H1 (cell line): ENCODE results near the gene AOAH. TPM values are rescaled to one million over a fixed set of nuclear protein-coding genes. Genes with fewer than 3 reads are reported as not detected.
"Not testable (repeated sequence)": the region's sequence is repeated elsewhere in the genome, so short reads cannot be mapped to it uniquely, and the experiment has no call there.

Source experiments
- CTCF ChIA-PET: fragments of 300-600 bp; sonication (Branson Sonifier 250); formaldehyde crosslinking; loops from one replicate; lab custom pipeline; 2021; ENCODE audit not compliant: partially characterized antibody; lab: Charles Lee
- POLR2A ChIA-PET: fragments of 300-600 bp; sonication (Branson Sonifier 250); formaldehyde crosslinking; loops from one replicate; lab custom pipeline; 2021; ENCODE audit warnings: inconsistent platforms; ENCODE audit not compliant: partially characterized antibody; lab: Charles Lee
- DNase-seq, 2 experiments: peaks; one replicate each; pipeline versions ENCODE4 v3.0.0 to v3.0.0-alpha.2; 2010 to 2022; ENCODE audit warnings: low spot score in 2 of 2, low read depth in 1 of 2, mixed read lengths in 1 of 2
- FAIRE-seq: peaks from 2 replicates; lab custom pipeline; 2011; peaks lifted over from hg19 to GRCh38; lab: Jason Lieb, UNC
- H2AFZ ChIP-seq: 2 replicates; pipeline ENCODE4 v1.8.1; 2012; ENCODE audit warnings: low read length, inconsistent platforms
- H2AK5ac ChIP-seq: 2 replicates; pipeline ENCODE4 v1.6.1; 2013; ENCODE audit warnings: low read depth, low read length
- H2BK120ac ChIP-seq: replicated peaks from 2 replicates; pipeline ENCODE3; 2013; ENCODE audit warnings: low read depth, low read length, inconsistent platforms
- H2BK12ac ChIP-seq: 2 replicates; pipeline ENCODE4 v1.6.1; 2013; ENCODE audit warnings: low read depth, low read length
- H2BK15ac ChIP-seq: 2 replicates; pipeline ENCODE4 v1.6.1; 2013; ENCODE audit warnings: low read length
- H2BK20ac ChIP-seq: 2 replicates; pipeline ENCODE4 v1.6.1; 2013; ENCODE audit warnings: low read length
- H2BK5ac ChIP-seq: 2 replicates; pipeline ENCODE4 v1.6.1; 2013; ENCODE audit warnings: low read depth, low read length
- H3K14ac ChIP-seq: 2 replicates; pipeline ENCODE4 v1.6.1; 2013; ENCODE audit warnings: inconsistent platforms; ENCODE audit not compliant: insufficient read length
- H3K18ac ChIP-seq: 2 replicates; pipeline ENCODE4 v1.6.1; 2013; ENCODE audit warnings: low read length; ENCODE audit errors: extremely low read depth
- H3K23ac ChIP-seq: 2 replicates; pipeline ENCODE4 v1.6.1; 2013; ENCODE audit warnings: inconsistent platforms; ENCODE audit not compliant: insufficient read length
- H3K23me2 ChIP-seq: 2 replicates; pipeline ENCODE4 v1.6.1; 2013; ENCODE audit warnings: low read depth, low read length
- H3K27ac ChIP-seq: 2 replicates; pipeline ENCODE4 v1.6.1; 2011; ENCODE audit warnings: low read depth, low read length, inconsistent platforms
- H3K27me3 ChIP-seq, 4 experiments: replicated peaks in 1 of 4; 1 replicate in 1 of 4; 2 replicates in 3 of 4; pipeline versions ENCODE4 v1.6.1 to v1.8.1; 2011 to 2013; ENCODE audit warnings: low read length in 3 of 4, mild to moderate bottlenecking in 3 of 4, inconsistent platforms in 2 of 4, mixed read lengths in 2 of 4, moderate library complexity in 1 of 4; ENCODE audit not compliant: control insufficient read depth in 3 of 4, insufficient read depth in 3 of 4; ENCODE audit errors: extremely low read depth in 1 of 4
- H3K36me3 ChIP-seq, 4 experiments: 2 replicates each; pipeline versions ENCODE4 v1.6.1 to v1.8.1; 2011 to 2013; ENCODE audit warnings: mild to moderate bottlenecking in 4 of 4, low read length in 3 of 4, moderate library complexity in 2 of 4, control low read depth in 1 of 4, inconsistent platforms in 1 of 4; ENCODE audit not compliant: insufficient read depth in 4 of 4, control insufficient read depth in 2 of 4
- H3K4ac ChIP-seq: replicated peaks from 2 replicates; pipeline ENCODE3; 2013; ENCODE audit warnings: low read length, low read depth, mixed read lengths, inconsistent platforms; ENCODE audit not compliant: insufficient read length
- H3K4me1 ChIP-seq, 4 experiments: replicated peaks in 1 of 4; 1 replicate in 1 of 4; 2 replicates in 3 of 4; pipeline versions ENCODE4 v1.6.1 to v1.8.1; 2011 to 2013; ENCODE audit warnings: low read length in 3 of 4, inconsistent platforms in 2 of 4, mixed read lengths in 1 of 4; ENCODE audit not compliant: insufficient read depth in 4 of 4, control insufficient read depth in 3 of 4
- H3K4me2 ChIP-seq, 2 experiments: 2 replicates each; pipeline versions ENCODE4 v1.6.1 to v1.8.1; 2011 to 2013; ENCODE audit warnings: low read depth in 2 of 2, low read length in 2 of 2, control low read depth in 1 of 2, inconsistent platforms in 1 of 2, mild to moderate bottlenecking in 1 of 2; ENCODE audit not compliant: insufficient read depth in 1 of 2
- H3K4me3 ChIP-seq, 4 experiments: fragments of 200-600, 300-600 bp in 1 of 4; sonication (generic), shearing (Covaris generic), sonication (Bioruptor Twin) in 1 of 4; 2 replicates each; pipeline versions ENCODE4 v1.5.1 to v1.8.1; 2011 to 2016; ENCODE audit warnings: low read length in 4 of 4, low read depth in 3 of 4, control low read depth in 2 of 4, inconsistent platforms in 2 of 4, mild to moderate bottlenecking in 2 of 4, mixed read lengths in 1 of 4, moderate library complexity in 1 of 4; ENCODE audit not compliant: insufficient read depth in 2 of 4; ENCODE audit errors: extremely low read depth in 1 of 4
- H3K56ac ChIP-seq: replicated peaks from 2 replicates; pipeline ENCODE3; 2013; ENCODE audit warnings: low read depth, mild to moderate bottlenecking, mixed read lengths, low read length, inconsistent platforms; ENCODE audit not compliant: insufficient read length
- H3K79me1 ChIP-seq: 2 replicates; pipeline ENCODE4 v1.6.1; 2013; ENCODE audit warnings: low read depth, low read length, control low read depth
- H3K79me2 ChIP-seq, 2 experiments: 2 replicates each; pipeline versions ENCODE4 v1.6.1 to v1.8.1; 2012 to 2013; ENCODE audit warnings: low read length in 2 of 2, mild to moderate bottlenecking in 2 of 2, inconsistent platforms in 1 of 2; ENCODE audit not compliant: insufficient read depth in 2 of 2, control insufficient read depth in 1 of 2
- H3K9ac ChIP-seq, 4 experiments: replicated peaks in 1 of 4; 1 replicate in 1 of 4; 2 replicates in 3 of 4; pipeline versions ENCODE4 v1.6.1 to v1.8.1; 2011 to 2013; ENCODE audit warnings: low read depth in 3 of 4, low read length in 3 of 4, control low read depth in 2 of 4, mild to moderate bottlenecking in 2 of 4, moderate library complexity in 2 of 4, inconsistent platforms in 1 of 4; ENCODE audit errors: extremely low read depth in 1 of 4
- H3K9me3 ChIP-seq, 2 experiments: 2 replicates each; pipeline versions ENCODE4 v1.6.1 to v1.8.1; 2012 to 2013; ENCODE audit warnings: mild to moderate bottlenecking in 2 of 2, moderate library complexity in 2 of 2, control low read depth in 1 of 2, inconsistent platforms in 1 of 2, low read depth in 1 of 2, low read length in 1 of 2, mixed read lengths in 1 of 2; ENCODE audit not compliant: insufficient read depth in 2 of 2
- H4K20me1 ChIP-seq, 2 experiments: replicated peaks in 1 of 2; 2 replicates each; pipeline versions ENCODE3 to v1.8.1; 2011 to 2013; ENCODE audit warnings: inconsistent platforms in 2 of 2, low read length in 2 of 2, mild to moderate bottlenecking in 1 of 2; ENCODE audit not compliant: insufficient read depth in 2 of 2, control insufficient read depth in 1 of 2
- H4K5ac ChIP-seq: 2 replicates; pipeline ENCODE4 v1.6.1; 2013; ENCODE audit warnings: low read length, low read depth, mixed read lengths, inconsistent platforms; ENCODE audit not compliant: insufficient read length
- H4K8ac ChIP-seq: 2 replicates; pipeline ENCODE4 v1.8.0; 2013; ENCODE audit warnings: mild to moderate bottlenecking, moderate library complexity, low read length, inconsistent platforms; ENCODE audit not compliant: insufficient read depth; ENCODE audit errors: extremely low read depth
- H4K91ac ChIP-seq: replicated peaks from 2 replicates; pipeline ENCODE3; 2013; ENCODE audit warnings: low read length, mixed read lengths, inconsistent platforms; ENCODE audit not compliant: insufficient read length
- WGBS, 2 experiments: shearing (Covaris generic) in 1 of 2; methylation state at CpG; one replicate each; pipeline versions ENCODE4 v1.1.6 to v1.1.7; 2013 to 2015; ENCODE audit warnings: low lambda C conversion rate in 2 of 2, mixed read lengths in 2 of 2, inconsistent platforms in 1 of 2, low coverage in 1 of 2, missing lambda C conversion rate in 1 of 2; ENCODE audit not compliant: insufficient replicate concordance in 2 of 2, insufficient coverage in 1 of 2, insufficient read length in 1 of 2; ENCODE audit errors: extremely low coverage in 1 of 2, missing lambda C conversion rate in 1 of 2; 5-methylcytosine and 5-hydroxymethylcytosine counted together
- polyA plus RNA-seq, 7 experiments: library from polyadenylated mRNA; depleted of rRNA in 3 of 7; stranded (reverse) in 5 of 7; unstranded in 2 of 7; fragments of >200 nt in 5 of 7; fragments of 200-250 nt in 2 of 7; gene quantifications; 1 replicate in 5 of 7; 2 replicates in 1 of 7; 4 replicates in 1 of 7; pipeline versions ENCODE4 v1.2.1 to v1.2.3, GENCODE V29; 2011 to 2013; ENCODE audit warnings: missing spikeins in 2 of 7, mixed read lengths in 2 of 7
- total RNA-seq: library from RNA; stranded (reverse); fragmentation: NEBNext Ultra II Directional; extraction: Animal tissue kit (Norgen Biotek cat#: 25700); gene quantifications from 2 replicates; pipeline ENCODE4 v1.2.1, GENCODE V29; 2021

Gene AOAH
- total and polyA plus RNA-seq, 2 of the 8 experiments (the other 6 are each of a cell fraction or from before 2014, with no cell fraction given) = 0.08 TPM; not detected in 1

- H3K27ac ChIP-seq, H4K20me1 ChIP-seq, H3K4me2 ChIP-seq, H3K36me3 ChIP-seq, H2BK12ac ChIP-seq, H3K9ac ChIP-seq, FAIRE-seq, H2AFZ ChIP-seq, CTCF ChIA-PET, POLR2A ChIA-PET, H3K27me3 ChIP-seq, H3K4me3 ChIP-seq, H2BK15ac ChIP-seq, H4K5ac ChIP-seq, DNase-seq, H3K18ac ChIP-seq, H3K79me1 ChIP-seq, H2BK120ac ChIP-seq, H3K9me3 ChIP-seq, H4K8ac ChIP-seq, H4K91ac ChIP-seq, H3K14ac ChIP-seq, H3K4me1 ChIP-seq, H2BK5ac ChIP-seq, H3K23me2 ChIP-seq, H3K56ac ChIP-seq, H2AK5ac ChIP-seq, H3K79me2 ChIP-seq, H3K23ac ChIP-seq, H2BK20ac ChIP-seq, H3K4ac ChIP-seq: not testable (repeated sequence)
- 83% methylated on average over 5 of the region's 5 CpGs; no CpG with 5 or more reads in 1 of the 2 experiments for WGBS, 2 experiments
Measured at GRCh38 chr7:36703860-36704259, 20.4 kb downstream of the AOAH start.
